Measurements from ENCODE around the gene SLCO4A1. TPM values are rescaled to one million over a fixed set of nuclear protein-coding genes. Genes with fewer than 3 reads are reported as not detected.

The SLCO4A1 gene
- total and polyA plus RNA-seq, 12 donors: 1.5 to 52.7 (median 6.8) TPM

DNA sequence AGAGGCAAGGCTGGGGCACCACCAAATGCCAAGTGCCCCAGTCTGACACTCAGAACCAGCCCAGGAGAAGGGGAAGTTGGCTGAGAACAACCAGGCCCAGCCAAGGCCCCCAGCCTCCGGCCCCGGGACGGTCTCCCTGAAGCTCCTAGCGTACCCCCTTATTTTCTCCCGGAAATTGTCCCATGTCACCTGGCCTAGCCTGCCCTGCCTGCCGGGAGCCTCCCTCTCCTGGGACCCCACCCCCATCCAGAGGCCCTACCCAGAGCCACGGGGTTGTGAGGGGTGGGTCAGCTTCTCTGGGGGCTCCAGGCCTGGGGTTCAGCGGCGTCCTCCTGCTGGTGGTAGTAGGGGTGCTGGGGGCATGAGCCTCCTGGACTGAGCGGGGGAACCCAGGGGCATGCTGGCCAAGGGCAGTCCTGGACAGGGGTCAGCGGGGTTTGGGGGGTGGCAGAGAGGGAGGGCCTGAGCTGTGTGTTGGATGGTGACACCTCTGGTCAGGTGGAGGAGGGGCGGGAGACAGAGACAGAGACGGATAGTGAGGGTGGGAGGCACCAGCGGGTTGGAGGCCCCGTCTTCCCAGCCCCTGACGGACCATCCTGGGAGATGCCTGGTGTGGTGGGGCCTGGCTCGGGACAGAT is 7.9 kb upstream of the SLCO4A1 start:
- ATAC-seq (no peak), DNase-seq (peak in 1 of 2 donors; percentile 7)
- intact Hi-C loops (cut with DNase I): no loop called here
- Histone ChIP-seq H3K4me3 (no peak overlapping the region), H3K27me3 (peaks cover 0 to 78% (median 30%) of the 10 kb centered on the region in 7 donors), H3K27ac (no peak overlapping the region), H3K4me1 (peaks cover 0 to 10% (median 0%) of the 10 kb centered on the region in 9 donors), H3K36me3 (no peaks in the 10 kb centered on the region), H3K9me3 (no peaks in the 10 kb centered on the region)
- TF ChIP-seq, protein P1, sequence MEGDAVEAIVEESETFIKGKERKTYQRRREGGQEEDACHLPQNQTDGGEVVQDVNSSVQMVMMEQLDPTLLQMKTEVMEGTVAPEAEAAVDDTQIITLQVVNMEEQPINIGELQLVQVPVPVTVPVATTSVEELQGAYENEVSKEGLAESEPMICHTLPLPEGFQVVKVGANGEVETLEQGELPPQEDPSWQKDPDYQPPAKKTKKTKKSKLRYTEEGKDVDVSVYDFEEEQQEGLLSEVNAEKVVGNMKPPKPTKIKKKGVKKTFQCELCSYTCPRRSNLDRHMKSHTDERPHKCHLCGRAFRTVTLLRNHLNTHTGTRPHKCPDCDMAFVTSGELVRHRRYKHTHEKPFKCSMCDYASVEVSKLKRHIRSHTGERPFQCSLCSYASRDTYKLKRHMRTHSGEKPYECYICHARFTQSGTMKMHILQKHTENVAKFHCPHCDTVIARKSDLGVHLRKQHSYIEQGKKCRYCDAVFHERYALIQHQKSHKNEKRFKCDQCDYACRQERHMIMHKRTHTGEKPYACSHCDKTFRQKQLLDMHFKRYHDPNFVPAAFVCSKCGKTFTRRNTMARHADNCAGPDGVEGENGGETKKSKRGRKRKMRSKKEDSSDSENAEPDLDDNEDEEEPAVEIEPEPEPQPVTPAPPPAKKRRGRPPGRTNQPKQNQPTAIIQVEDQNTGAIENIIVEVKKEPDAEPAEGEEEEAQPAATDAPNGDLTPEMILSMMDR (IDR thresholded peaks at IDR 0.05): no peak
- 82 to 93% methylated on average over 17 of the region's 17 CpGs for WGBS, 2 donors

DNA sequence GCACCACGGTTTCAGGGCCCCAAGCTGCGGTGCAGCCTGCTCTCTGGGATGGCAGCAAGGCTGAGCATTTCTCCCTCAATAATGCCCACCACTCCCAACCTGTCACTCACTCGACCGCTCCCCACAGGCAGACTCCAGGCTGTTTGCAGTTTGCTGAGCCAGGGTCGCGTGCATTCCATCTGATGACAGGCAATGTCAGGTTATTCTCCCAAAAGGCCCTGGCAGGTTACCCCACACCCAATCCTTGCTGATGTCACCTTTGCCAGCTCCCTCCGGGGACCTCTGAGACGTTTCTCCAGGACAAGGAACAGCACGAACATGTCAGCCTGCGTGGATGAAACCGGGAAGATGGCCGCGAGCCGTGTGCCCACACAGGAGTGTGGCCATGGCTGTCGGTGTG is 7.1 kb upstream of the SLCO4A1 start:
- H3K4me3 ChIP-seq: no peak overlapping the region
- 80 to 91% methylated on average over 15 of the region's 15 CpGs for WGBS, 2 donors
- H3K27me3 ChIP-seq: peaks cover 0 to 81% (median 32%) of the 10 kb centered on the region in 7 donors
- H3K36me3 ChIP-seq: no peaks in the 10 kb centered on the region
- no peaks in the 10 kb centered on the region for H3K9me3 ChIP-seq
- H3K27ac ChIP-seq: no peak overlapping the region
- intact Hi-C loops (cut with DNase I): no loop called here
- DNase-seq (no peak), ATAC-seq (no peak)
- TF ChIP-seq, protein P1 (IDR thresholded peaks at IDR 0.05): no peak
- H3K4me1 ChIP-seq: peaks cover 0 to 10% (median 0%) of the 10 kb centered on the region in 9 donors

DNA sequence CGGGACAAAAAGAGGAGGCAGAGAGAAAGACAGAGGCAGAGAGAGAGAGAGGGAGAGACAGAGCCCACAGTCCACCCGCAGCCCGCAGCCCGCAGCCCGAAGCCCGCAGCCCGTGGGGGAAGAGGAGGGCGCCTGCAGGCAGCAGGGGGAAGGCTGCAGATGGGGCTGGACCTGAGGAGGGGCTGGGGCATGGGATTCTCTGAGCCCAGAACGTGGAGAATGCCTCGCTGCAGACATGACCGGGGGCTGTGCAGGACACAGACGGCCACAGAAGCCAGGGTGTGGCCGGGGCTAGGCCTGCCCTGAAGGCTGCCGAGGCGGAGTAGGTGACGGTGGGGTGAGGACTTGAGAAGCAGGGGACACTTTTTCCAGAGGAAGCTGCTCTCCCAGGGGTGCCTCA is 6.5 kb upstream of the SLCO4A1 start:
- WGBS, 2 donors: 60 to 69% methylated on average over 16 of the region's 16 CpGs

DNA sequence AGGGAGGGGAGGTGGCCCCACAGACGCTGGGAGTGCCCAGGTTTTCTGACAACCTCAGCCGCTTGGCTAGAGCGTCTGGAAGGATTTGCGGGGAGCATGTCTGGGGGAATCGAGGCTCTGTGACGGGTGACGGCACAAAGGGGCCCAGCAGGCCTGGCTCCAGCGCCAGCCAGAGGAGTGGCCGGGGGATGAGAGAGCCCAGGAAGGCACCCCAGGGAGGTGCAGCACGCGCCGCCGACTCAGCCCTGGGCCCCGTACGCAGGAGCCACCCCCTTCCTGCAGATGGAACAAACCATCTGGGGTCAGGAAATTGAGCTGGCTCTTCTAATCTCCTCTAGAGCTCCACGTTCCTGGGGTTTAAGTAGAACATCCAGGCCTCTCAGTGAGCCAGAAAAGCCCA is 5.9 kb upstream of the SLCO4A1 start:
- WGBS, 2 donors: 37 to 41% methylated on average over 16 of the region's 16 CpGs
- intact Hi-C loops (cut with DNase I): no loop called here
- Histone ChIP-seq H3K27me3 (peaks cover 0 to 85% (median 33%) of the 10 kb centered on the region in 7 donors), H3K36me3 (no peaks in the 10 kb centered on the region), H3K4me1 (peaks cover 0 to 14% (median 2%) of the 10 kb centered on the region in 9 donors), H3K27ac (peak overlapping the region in 1 of 10 donors; percentile 33), H3K9me3 (no peaks in the 10 kb centered on the region), H3K4me3 (no peak overlapping the region)
- TF ChIP-seq, protein P1 (IDR thresholded peaks at IDR 0.05): no peak
- DNase-seq (peak in 1 of 2 donors; percentile 25), ATAC-seq (peak in 6 of 8 donors; percentile 18 to 71 (median 44))

More for the DNA sequence above, 6.5 kb upstream of the SLCO4A1 start:
- no peaks in the 10 kb centered on the region for H3K9me3 ChIP-seq
- intact Hi-C loops (cut with DNase I): no loop called here
- peaks cover 0 to 85% (median 34%) of the 10 kb centered on the region in 7 donors for H3K27me3 ChIP-seq
- peaks cover 0 to 10% (median 0%) of the 10 kb centered on the region in 9 donors for H3K4me1 ChIP-seq
- TF ChIP-seq, protein P1 (IDR thresholded peaks at IDR 0.05): no peak
- ATAC-seq (no peak), DNase-seq (peak in 1 of 2 donors; percentile 11)
- H3K36me3 ChIP-seq: no peaks in the 10 kb centered on the region
- no peak overlapping the region for H3K4me3 ChIP-seq
- no peak overlapping the region for H3K27ac ChIP-seq
